ENCODE results near the gene FTO. TPM values are rescaled to one million over a fixed set of nuclear protein-coding genes. Genes with fewer than 3 reads are reported as not detected.

Gene FTO
- total RNA-seq, 4 donors from 2014 or later, result 64.4 to 116 (median 71.3) TPM

GRCh38 chr16:53717577-53717976 lies 13.6 kb downstream of the FTO start:
- Histone ChIP-seq H3K27me3 (no peaks in the 10 kb centered on the region), H3K9me3 (no peaks in the 10 kb centered on the region), H3K4me1 (peaks cover 42% of the 10 kb centered on the region), H3K4me3 (no peak overlapping the region), H3K36me3 (no peaks in the 10 kb centered on the region), H3K27ac (no peak overlapping the region)
- DNase-seq (ENCODE audit: low spot score in 2 of 2), result no peak
- TF ChIP-seq EP300 (IDR thresholded peaks at IDR 0.05), result no peak
- no peak for TF ChIP-seq POLR2AphosphoS5 (IDR thresholded peaks at IDR 0.05)
- TF ChIP-seq, protein P1, sequence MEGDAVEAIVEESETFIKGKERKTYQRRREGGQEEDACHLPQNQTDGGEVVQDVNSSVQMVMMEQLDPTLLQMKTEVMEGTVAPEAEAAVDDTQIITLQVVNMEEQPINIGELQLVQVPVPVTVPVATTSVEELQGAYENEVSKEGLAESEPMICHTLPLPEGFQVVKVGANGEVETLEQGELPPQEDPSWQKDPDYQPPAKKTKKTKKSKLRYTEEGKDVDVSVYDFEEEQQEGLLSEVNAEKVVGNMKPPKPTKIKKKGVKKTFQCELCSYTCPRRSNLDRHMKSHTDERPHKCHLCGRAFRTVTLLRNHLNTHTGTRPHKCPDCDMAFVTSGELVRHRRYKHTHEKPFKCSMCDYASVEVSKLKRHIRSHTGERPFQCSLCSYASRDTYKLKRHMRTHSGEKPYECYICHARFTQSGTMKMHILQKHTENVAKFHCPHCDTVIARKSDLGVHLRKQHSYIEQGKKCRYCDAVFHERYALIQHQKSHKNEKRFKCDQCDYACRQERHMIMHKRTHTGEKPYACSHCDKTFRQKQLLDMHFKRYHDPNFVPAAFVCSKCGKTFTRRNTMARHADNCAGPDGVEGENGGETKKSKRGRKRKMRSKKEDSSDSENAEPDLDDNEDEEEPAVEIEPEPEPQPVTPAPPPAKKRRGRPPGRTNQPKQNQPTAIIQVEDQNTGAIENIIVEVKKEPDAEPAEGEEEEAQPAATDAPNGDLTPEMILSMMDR (IDR thresholded peaks at IDR 0.05), result no peak
- TF ChIP-seq POLR2A (IDR thresholded peaks at IDR 0.05), result no peak
- WGBS, result 38% methylated on average over 3 of the region's 3 CpGs

GRCh38 chr16:53721017-53721416 lies 17.1 kb downstream of the FTO start:
- H3K9me3 ChIP-seq, result no peaks in the 10 kb centered on the region
- DNase-seq (ENCODE audit: low spot score in 2 of 2), result no peak
- H3K4me3 ChIP-seq, result no peak overlapping the region
- no peaks in the 10 kb centered on the region for H3K27me3 ChIP-seq
- H3K27ac ChIP-seq, result no peak overlapping the region
- H3K36me3 ChIP-seq, result no peaks in the 10 kb centered on the region
- H3K4me1 ChIP-seq, result peaks cover 19% of the 10 kb centered on the region
- TF ChIP-seq POLR2A (IDR thresholded peaks at IDR 0.05), result no peak
- no peak for TF ChIP-seq EP300 (IDR thresholded peaks at IDR 0.05)
- no peak for TF ChIP-seq POLR2AphosphoS5 (IDR thresholded peaks at IDR 0.05)
- TF ChIP-seq, protein P1 (IDR thresholded peaks at IDR 0.05), result no peak
- 87% methylated on average over 5 of the region's 5 CpGs for WGBS

- DNase-seq (ENCODE audit: low spot score in 2 of 2), result no peak
- peaks cover 3% of the 10 kb centered on the region for H3K4me1 ChIP-seq
- no peak overlapping the region for H3K27ac ChIP-seq
These were observed 22.7 kb downstream of the FTO start for GRCh38 chr16:53726625-53727024.

DNA sequence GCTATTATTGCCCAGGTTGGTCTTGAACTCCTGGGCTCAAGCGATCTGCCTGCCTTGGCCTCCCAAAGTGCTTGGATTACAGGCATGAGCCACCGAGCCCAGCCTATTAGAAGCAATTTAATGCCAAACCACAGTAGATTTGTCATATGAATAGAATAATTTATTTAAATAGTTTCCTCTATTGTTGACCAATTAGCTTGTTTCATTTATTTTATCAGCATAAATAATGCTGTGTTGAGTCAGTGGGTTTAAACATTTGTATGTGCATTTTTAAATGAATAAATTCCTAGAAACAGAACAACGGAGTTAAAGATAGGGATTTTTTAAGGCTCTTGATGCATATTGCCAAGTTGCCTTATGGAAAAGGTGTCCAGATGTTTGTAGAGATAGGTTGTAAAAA lies 26.7 kb downstream of the FTO start:
- Histone ChIP-seq H3K36me3 (no peaks in the 10 kb centered on the region), H3K9me3 (no peaks in the 10 kb centered on the region), H3K4me1 (peaks cover 10% of the 10 kb centered on the region), H3K27ac (no peak overlapping the region), H3K27me3 (no peaks in the 10 kb centered on the region), H3K4me3 (no peak overlapping the region)
- DNase-seq (ENCODE audit: low spot score in 2 of 2), result no peak
- TF ChIP-seq EP300 (IDR thresholded peaks at IDR 0.05), result no peak
- no peak for TF ChIP-seq POLR2A (IDR thresholded peaks at IDR 0.05)
- TF ChIP-seq, protein P1 (IDR thresholded peaks at IDR 0.05), result no peak
- no peak for TF ChIP-seq POLR2AphosphoS5 (IDR thresholded peaks at IDR 0.05)
- 86% methylated on average over 3 of the region's 3 CpGs for WGBS

More at GRCh38 chr16:53726625-53727024, 22.7 kb downstream of the FTO start:
- TF ChIP-seq, protein P1 (IDR thresholded peaks at IDR 0.05), result no peak
- TF ChIP-seq EP300 (IDR thresholded peaks at IDR 0.05) (no peak), POLR2AphosphoS5 (IDR thresholded peaks at IDR 0.05) (no peak), POLR2A (IDR thresholded peaks at IDR 0.05) (no peak)
- no peaks in the 10 kb centered on the region for H3K36me3 ChIP-seq
- H3K4me3 ChIP-seq, result no peak overlapping the region
- H3K27me3 ChIP-seq, result no peaks in the 10 kb centered on the region
- H3K9me3 ChIP-seq, result no peaks in the 10 kb centered on the region

DNA sequence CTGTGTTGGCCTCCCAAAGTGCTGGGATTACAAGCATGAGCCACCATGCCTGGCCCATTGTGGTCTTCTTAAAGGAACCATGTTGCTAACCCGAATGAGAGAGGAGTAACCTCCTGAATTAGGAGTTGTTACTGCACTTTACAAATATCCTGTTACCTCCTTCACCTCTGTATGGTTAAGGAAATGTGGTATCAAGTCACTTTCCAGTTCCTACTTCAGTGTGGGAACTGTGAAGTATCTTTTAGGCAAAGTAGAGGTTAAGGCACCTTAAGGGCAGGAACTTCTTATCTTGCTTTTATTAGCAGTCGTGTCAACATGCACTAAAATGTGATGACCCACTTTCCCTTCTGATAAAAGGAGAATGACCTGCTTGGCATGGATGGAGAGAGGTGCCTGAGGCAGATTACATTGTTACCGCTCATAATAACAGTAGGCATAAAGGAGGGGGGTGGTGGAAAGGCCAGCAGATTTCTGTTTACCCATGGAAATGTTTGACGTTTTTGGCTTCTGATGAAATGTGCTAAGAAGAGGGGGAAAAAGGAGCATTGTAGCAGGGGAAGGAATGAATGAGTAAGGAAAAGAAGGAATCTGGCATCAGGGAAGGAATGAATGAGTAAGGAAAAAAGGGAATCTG lies 28.5 kb downstream of the FTO start:
- WGBS, result 56% methylated on average over 4 of the region's 4 CpGs
- Histone ChIP-seq H3K27ac (no peak overlapping the region), H3K4me3 (no peak overlapping the region), H3K27me3 (no peaks in the 10 kb centered on the region), H3K36me3 (no peaks in the 10 kb centered on the region), H3K9me3 (no peaks in the 10 kb centered on the region), H3K4me1 (peaks cover 10% of the 10 kb centered on the region)
- DNase-seq (ENCODE audit: low spot score in 2 of 2), result no peak
- TF ChIP-seq POLR2AphosphoS5 (IDR thresholded peaks at IDR 0.05), result no peak
- TF ChIP-seq, protein P1 (IDR thresholded peaks at IDR 0.05), result no peak
- no peak for TF ChIP-seq EP300 (IDR thresholded peaks at IDR 0.05)
- TF ChIP-seq POLR2A (IDR thresholded peaks at IDR 0.05), result no peak
